Ectodermal cell (in vitro differentiated cells): ENCODE measurements around the gene RGL1.

Experiments used
- H3K27ac ChIP-seq: 2 replicates; pipeline ENCODE4 v1.7.0; 2013; ENCODE audit warnings: mild to moderate bottlenecking, low read depth, low read length; ENCODE audit not compliant: insufficient read depth, poor library complexity, severe bottlenecking
- H3K27me3 ChIP-seq: 2 replicates; pipeline ENCODE4 v1.7.0; 2013; ENCODE audit warnings: mild to moderate bottlenecking, low read length; ENCODE audit not compliant: insufficient read depth, control insufficient read depth, poor library complexity, severe bottlenecking
- H3K36me3 ChIP-seq: one replicate; pipeline ENCODE4 v1.7.0; 2013; ENCODE audit warnings: low read length; ENCODE audit not compliant: control insufficient read depth, insufficient read depth
- H3K4me1 ChIP-seq: one replicate; pipeline ENCODE4 v1.7.0; 2013; ENCODE audit warnings: low read length; ENCODE audit not compliant: control insufficient read depth, insufficient read depth
- H3K4me3 ChIP-seq: 2 replicates; pipeline ENCODE4 v1.7.0; 2013; ENCODE audit warnings: low read depth, low read length, control low read depth; ENCODE audit not compliant: insufficient read depth
- H3K9me3 ChIP-seq: 2 replicates; pipeline ENCODE4 v1.7.0; 2013; ENCODE audit warnings: mild to moderate bottlenecking, low read length, moderate library complexity; ENCODE audit not compliant: control insufficient read depth
- WGBS, 2 experiments: methylation state at CpG; one replicate each; pipeline ENCODE4 v1.1.7; 2013; ENCODE audit warnings: missing lambda C conversion rate in 2 of 2; 5-methylcytosine and 5-hydroxymethylcytosine counted together

RGL1 gene

GRCh38 chr1:183910845-183911244, 105.9 kb downstream of the RGL1 start:
- Histone ChIP-seq H3K4me1 (no peaks in the 10 kb centered on the region), H3K27me3 (no peaks in the 10 kb centered on the region), H3K9me3 (no peaks in the 10 kb centered on the region), H3K27ac (no peak overlapping the region), H3K36me3 (peaks cover 33% of the 10 kb centered on the region), H3K4me3 (no peak overlapping the region)
- WGBS, 2 experiments: 93 to 94% methylated on average over 4 of the region's 4 CpGs

- H3K27ac ChIP-seq: no peak overlapping the region
These were observed 106.4 kb downstream of the RGL1 start for GRCh38 chr1:183911285-183911684.

GRCh38 chr1:183912265-183912886, 107.5 kb downstream of the RGL1 start:
- Histone ChIP-seq H3K4me1 (no peaks in the 10 kb centered on the region), H3K27me3 (no peaks in the 10 kb centered on the region), H3K9me3 (no peaks in the 10 kb centered on the region), H3K27ac (no peak overlapping the region), H3K36me3 (peaks cover 26% of the 10 kb centered on the region), H3K4me3 (no peak overlapping the region)
- 96 to 97% methylated on average over 5 of the region's 5 CpGs for WGBS, 2 experiments

More at GRCh38 chr1:183911285-183911684, 106.4 kb downstream of the RGL1 start:
- Histone ChIP-seq H3K9me3 (no peaks in the 10 kb centered on the region), H3K4me1 (no peaks in the 10 kb centered on the region), H3K4me3 (no peak overlapping the region), H3K36me3 (peaks cover 33% of the 10 kb centered on the region), H3K27me3 (no peaks in the 10 kb centered on the region)
- 97% methylated on average over 2 of the region's 2 CpGs for WGBS, 2 experiments

- Histone ChIP-seq H3K27me3 (no peaks in the 10 kb centered on the region), H3K36me3 (peaks cover 23% of the 10 kb centered on the region), H3K9me3 (no peaks in the 10 kb centered on the region), H3K4me1 (no peaks in the 10 kb centered on the region), H3K27ac (no peak overlapping the region), H3K4me3 (no peak overlapping the region)
- whole genome bisulfite sequencing, 2 experiments: 91 to 95% methylated on average over 3 of the region's 3 CpGs
These were observed 108.7 kb downstream of the RGL1 start for GRCh38 chr1:183913567-183913993.

- 92 to 94% methylated on average over 3 of the region's 3 CpGs for WGBS, 2 experiments
- no peaks in the 10 kb centered on the region for H3K9me3 ChIP-seq
- H3K27me3 ChIP-seq: no peaks in the 10 kb centered on the region
- peaks cover 19% of the 10 kb centered on the region for H3K36me3 ChIP-seq
- H3K4me3 ChIP-seq: no peak overlapping the region
- H3K4me1 ChIP-seq: no peaks in the 10 kb centered on the region
- no peak overlapping the region for H3K27ac ChIP-seq
These were observed 109.4 kb downstream of the RGL1 start for GRCh38 chr1:183914276-183914675.

GRCh38 chr1:183914891-183915290, 110.0 kb downstream of the RGL1 start:
- peaks cover 16% of the 10 kb centered on the region for H3K36me3 ChIP-seq
- no peak overlapping the region for H3K27ac ChIP-seq
- H3K4me1 ChIP-seq: no peaks in the 10 kb centered on the region
- H3K4me3 ChIP-seq: no peak overlapping the region
- H3K27me3 ChIP-seq: no peaks in the 10 kb centered on the region
- no peaks in the 10 kb centered on the region for H3K9me3 ChIP-seq

- Histone ChIP-seq H3K27me3 (no peaks in the 10 kb centered on the region), H3K4me1 (no peaks in the 10 kb centered on the region), H3K4me3 (no peak overlapping the region), H3K36me3 (peaks cover 16% of the 10 kb centered on the region), H3K27ac (no peak overlapping the region), H3K9me3 (no peaks in the 10 kb centered on the region)
- 44 to 45% methylated on average over 10 of the region's 10 CpGs for WGBS, 2 experiments
These were observed 110.9 kb downstream of the RGL1 start for GRCh38 chr1:183915625-183916510.

- H3K27ac ChIP-seq: no peak overlapping the region
- H3K9me3 ChIP-seq: no peaks in the 10 kb centered on the region
- no peaks in the 10 kb centered on the region for H3K4me1 ChIP-seq
- H3K36me3 ChIP-seq: peaks cover 16% of the 10 kb centered on the region
- H3K4me3 ChIP-seq: no peak overlapping the region
- no peaks in the 10 kb centered on the region for H3K27me3 ChIP-seq
- 96 to 98% methylated on average over 6 to 8 of the region's 8 CpGs for WGBS, 2 experiments
These were observed 111.7 kb downstream of the RGL1 start for GRCh38 chr1:183916574-183916973.

GRCh38 chr1:183918589-183918988, 113.7 kb downstream of the RGL1 start:
- Histone ChIP-seq H3K9me3 (no peaks in the 10 kb centered on the region), H3K4me3 (no peak overlapping the region), H3K27me3 (no peaks in the 10 kb centered on the region), H3K36me3 (peaks cover 7% of the 10 kb centered on the region), H3K4me1 (no peaks in the 10 kb centered on the region), H3K27ac (no peak overlapping the region)
- 89 to 90% methylated on average over 6 of the region's 6 CpGs for WGBS, 2 experiments

- 64 to 86% methylated on average over 1 to 3 of the region's 3 CpGs for WGBS, 2 experiments
- no peak overlapping the region for H3K27ac ChIP-seq
- no peaks in the 10 kb centered on the region for H3K4me1 ChIP-seq
- H3K4me3 ChIP-seq: no peak overlapping the region
- H3K36me3 ChIP-seq: peaks cover 11% of the 10 kb centered on the region
- no peaks in the 10 kb centered on the region for H3K9me3 ChIP-seq
- no peaks in the 10 kb centered on the region for H3K27me3 ChIP-seq
These were observed 115.7 kb downstream of the RGL1 start for GRCh38 chr1:183920651-183921050.
